KMS-11 (cell line): Measurements from ENCODE around the gene PRSS53.

ENCODE experiments used
- H2AFZ ChIP-seq: fragments of 200-600 bp; sonication (generic); 2 replicates; pipeline ENCODE4 v1.6.1; 2016; ENCODE audit warnings: antibody characterized with exemption, mixed run types, low read depth
- H3K27ac ChIP-seq: fragments of 200-600 bp; sonication (generic); 2 replicates; pipeline ENCODE4 v1.6.1; 2016; ENCODE audit warnings: mild to moderate bottlenecking, mixed run types
- H3K27me3 ChIP-seq: fragments of 200-600 bp; sonication (generic); 2 replicates; pipeline ENCODE4 v1.6.1; 2017; ENCODE audit warnings: mild to moderate bottlenecking, low read depth, mixed run types, moderate library complexity; ENCODE audit not compliant: insufficient read depth
- H3K36me3 ChIP-seq: fragments of 200-600 bp; sonication (generic); 2 replicates; pipeline ENCODE4 v1.6.1; 2017; ENCODE audit warnings: mild to moderate bottlenecking, mixed run types; ENCODE audit not compliant: insufficient read depth
- H3K4me1 ChIP-seq: fragments of 200-600 bp; sonication (generic); 2 replicates; pipeline ENCODE4 v1.6.1; 2016; ENCODE audit warnings: mild to moderate bottlenecking, low read depth, mixed run types; ENCODE audit not compliant: poor library complexity, severe bottlenecking
- H3K4me2 ChIP-seq: fragments of 200-600 bp; sonication (generic); 2 replicates; pipeline ENCODE4 v1.7.0; 2016; ENCODE audit warnings: mild to moderate bottlenecking, mixed run types
- H3K4me3 ChIP-seq: fragments of 200-600 bp; sonication (generic); IDR thresholded peaks from 2 replicates; pipeline ENCODE4 v1.6.1; 2017; ENCODE audit warnings: low read depth, low read length, mixed read lengths; ENCODE audit not compliant: insufficient read depth
- H3K79me2 ChIP-seq: fragments of 200-600 bp; sonication (generic); 2 replicates; pipeline ENCODE4 v1.6.1; 2016; ENCODE audit warnings: low read depth, mixed run types; ENCODE audit not compliant: insufficient read depth
- H3K9ac ChIP-seq: fragments of 200-600 bp; sonication (generic); 2 replicates; pipeline ENCODE4 v1.6.1; 2016; ENCODE audit warnings: mild to moderate bottlenecking, mixed run types
- H4K20me1 ChIP-seq: fragments of 200-600 bp; sonication (generic); 2 replicates; pipeline ENCODE4 v1.6.1; 2016; ENCODE audit warnings: mild to moderate bottlenecking, mixed run types; ENCODE audit not compliant: insufficient read depth
- TF ChIP-seq, protein P1 (sequence below): fragments of 200-600 bp; sonication (generic); conservative IDR thresholded peaks from 2 replicates; pipeline ENCODE4 v1.6.1; 2017; ENCODE audit warnings: low read depth, mild to moderate bottlenecking, antibody characterized with exemption, low read length, moderate library complexity, mixed read lengths

Gene PRSS53

DNA sequence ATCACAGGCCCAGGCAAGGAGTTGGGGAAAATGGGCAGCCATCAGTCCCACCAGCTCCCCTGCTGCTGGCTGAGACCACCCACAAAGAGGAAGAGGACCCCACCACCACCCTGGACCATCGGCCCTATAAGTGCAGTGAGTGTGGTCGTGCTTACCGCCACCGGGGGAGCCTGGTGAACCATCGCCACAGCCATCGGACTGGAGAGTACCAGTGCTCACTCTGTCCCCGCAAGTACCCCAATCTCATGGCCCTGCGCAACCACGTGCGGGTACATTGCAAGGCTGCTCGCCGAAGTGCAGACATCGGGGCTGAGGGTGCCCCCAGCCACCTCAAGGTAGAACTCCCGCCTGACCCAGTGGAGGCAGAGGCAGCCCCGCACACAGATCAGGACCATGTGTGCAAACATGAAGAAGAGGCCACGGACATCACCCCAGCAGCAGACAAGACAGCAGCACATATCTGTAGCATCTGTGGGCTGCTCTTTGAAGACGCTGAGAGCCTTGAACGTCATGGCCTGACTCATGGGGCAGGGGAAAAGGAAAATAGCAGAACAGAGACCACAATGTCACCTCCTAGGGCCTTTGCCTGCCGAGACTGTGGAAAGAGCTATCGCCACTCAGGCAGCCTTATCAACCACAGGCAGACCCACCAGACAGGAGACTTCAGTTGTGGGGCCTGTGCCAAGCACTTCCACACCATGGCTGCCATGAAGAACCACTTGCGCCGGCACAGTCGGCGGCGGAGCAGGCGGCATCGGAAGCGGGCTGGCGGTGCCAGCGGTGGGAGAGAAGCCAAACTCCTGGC is 10.9 kb downstream of the PRSS53 start:
- H3K9ac ChIP-seq: no peak overlapping the region
- peaks cover 43% of the 10 kb centered on the region for H3K79me2 ChIP-seq
- peaks cover 10% of the 10 kb centered on the region for H3K4me1 ChIP-seq
- no peaks in the 10 kb centered on the region; the same call in 1 of the 2 replicates for H3K36me3 ChIP-seq
- TF ChIP-seq, protein P1, sequence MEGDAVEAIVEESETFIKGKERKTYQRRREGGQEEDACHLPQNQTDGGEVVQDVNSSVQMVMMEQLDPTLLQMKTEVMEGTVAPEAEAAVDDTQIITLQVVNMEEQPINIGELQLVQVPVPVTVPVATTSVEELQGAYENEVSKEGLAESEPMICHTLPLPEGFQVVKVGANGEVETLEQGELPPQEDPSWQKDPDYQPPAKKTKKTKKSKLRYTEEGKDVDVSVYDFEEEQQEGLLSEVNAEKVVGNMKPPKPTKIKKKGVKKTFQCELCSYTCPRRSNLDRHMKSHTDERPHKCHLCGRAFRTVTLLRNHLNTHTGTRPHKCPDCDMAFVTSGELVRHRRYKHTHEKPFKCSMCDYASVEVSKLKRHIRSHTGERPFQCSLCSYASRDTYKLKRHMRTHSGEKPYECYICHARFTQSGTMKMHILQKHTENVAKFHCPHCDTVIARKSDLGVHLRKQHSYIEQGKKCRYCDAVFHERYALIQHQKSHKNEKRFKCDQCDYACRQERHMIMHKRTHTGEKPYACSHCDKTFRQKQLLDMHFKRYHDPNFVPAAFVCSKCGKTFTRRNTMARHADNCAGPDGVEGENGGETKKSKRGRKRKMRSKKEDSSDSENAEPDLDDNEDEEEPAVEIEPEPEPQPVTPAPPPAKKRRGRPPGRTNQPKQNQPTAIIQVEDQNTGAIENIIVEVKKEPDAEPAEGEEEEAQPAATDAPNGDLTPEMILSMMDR: no peak
- H3K27ac ChIP-seq: no peak overlapping the region
- H4K20me1 ChIP-seq: no peaks in the 10 kb centered on the region
- no peaks in the 10 kb centered on the region for H3K27me3 ChIP-seq
- no peak overlapping the region for H3K4me2 ChIP-seq
- no peak overlapping the region for H2AFZ ChIP-seq
- H3K4me3 ChIP-seq: no peak overlapping the region

DNA sequence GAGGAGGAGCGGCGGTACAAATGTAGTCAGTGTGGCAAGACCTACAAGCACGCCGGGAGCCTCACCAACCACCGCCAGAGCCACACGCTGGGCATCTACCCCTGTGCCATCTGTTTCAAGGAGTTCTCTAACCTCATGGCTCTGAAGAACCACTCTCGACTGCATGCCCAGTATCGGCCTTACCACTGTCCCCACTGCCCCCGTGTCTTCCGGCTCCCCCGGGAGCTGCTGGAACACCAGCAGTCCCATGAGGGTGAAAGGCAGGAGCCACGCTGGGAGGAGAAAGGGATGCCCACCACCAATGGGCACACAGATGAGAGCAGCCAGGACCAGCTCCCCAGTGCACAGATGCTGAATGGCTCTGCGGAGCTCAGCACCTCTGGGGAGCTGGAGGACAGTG is 11.7 kb downstream of the PRSS53 start:
- H3K36me3 ChIP-seq: no peaks in the 10 kb centered on the region; the same call in 1 of the 2 replicates
- H3K4me1 ChIP-seq: peaks cover 13% of the 10 kb centered on the region
- H3K4me2 ChIP-seq: no peak overlapping the region
- no peaks in the 10 kb centered on the region for H3K27me3 ChIP-seq
- H3K79me2 ChIP-seq: peaks cover 51% of the 10 kb centered on the region
- no peak overlapping the region for H3K4me3 ChIP-seq
- H3K9ac ChIP-seq: no peak overlapping the region
- no peak overlapping the region for H2AFZ ChIP-seq
- no peak overlapping the region for H3K27ac ChIP-seq
- H4K20me1 ChIP-seq: no peaks in the 10 kb centered on the region
- TF ChIP-seq, protein P1: no peak

DNA sequence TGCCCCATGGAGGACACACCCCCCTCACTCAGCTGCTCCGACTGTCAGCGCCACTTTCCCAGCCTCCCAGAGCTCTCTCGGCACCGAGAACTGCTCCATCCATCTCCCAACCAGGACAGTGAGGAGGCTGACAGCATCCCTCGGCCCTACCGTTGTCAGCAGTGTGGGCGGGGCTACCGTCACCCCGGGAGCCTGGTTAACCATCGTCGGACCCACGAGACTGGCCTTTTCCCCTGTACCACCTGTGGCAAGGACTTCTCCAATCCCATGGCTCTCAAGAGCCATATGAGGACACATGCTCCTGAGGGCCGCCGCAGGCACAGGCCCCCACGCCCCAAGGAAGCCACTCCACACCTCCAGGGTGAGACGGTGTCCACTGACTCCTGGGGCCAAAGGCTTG is 12.4 kb downstream of the PRSS53 start:
- Histone ChIP-seq H3K36me3 (no peaks in the 10 kb centered on the region; the same call in 1 of the 2 replicates), H3K27ac (no peak overlapping the region), H2AFZ (no peak overlapping the region), H3K4me3 (no peak overlapping the region), H3K79me2 (peaks cover 58% of the 10 kb centered on the region), H4K20me1 (no peaks in the 10 kb centered on the region), H3K4me1 (peaks cover 20% of the 10 kb centered on the region), H3K9ac (no peak overlapping the region), H3K27me3 (no peaks in the 10 kb centered on the region), H3K4me2 (no peak overlapping the region)
- TF ChIP-seq, protein P1: no peak

DNA sequence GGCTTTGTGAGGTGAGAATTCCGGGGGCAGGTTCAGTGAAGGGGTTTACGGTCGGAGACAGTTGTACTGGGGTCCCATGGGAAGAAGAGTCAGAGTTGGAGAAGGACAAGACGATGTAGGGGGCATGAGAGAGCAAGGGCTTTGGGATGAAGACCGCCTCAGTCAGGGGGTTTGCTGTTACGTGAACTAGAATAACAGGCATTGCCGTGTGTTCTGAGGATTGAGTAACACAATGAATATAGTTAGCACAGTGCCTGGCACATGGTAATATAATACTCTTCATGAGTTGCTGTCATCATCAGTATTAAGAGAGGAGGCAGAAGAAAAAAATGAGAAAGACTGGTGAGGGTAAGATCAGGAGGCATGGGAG is 13.9 kb downstream of the PRSS53 start:
- H3K4me2 ChIP-seq: peak overlapping the region; percentile 97
- TF ChIP-seq, protein P1: no peak
- H3K4me3 ChIP-seq: peak overlapping the region; percentile 34
- H3K27me3 ChIP-seq: no peaks in the 10 kb centered on the region
- peak overlapping the region; percentile 66 for H2AFZ ChIP-seq
- peak overlapping the region; percentile 70 for H3K27ac ChIP-seq
- H3K9ac ChIP-seq: peak overlapping the region; percentile 81
- H3K79me2 ChIP-seq: peaks cover 69% of the 10 kb centered on the region
- H4K20me1 ChIP-seq: no peaks in the 10 kb centered on the region
- H3K4me1 ChIP-seq: peaks cover 25% of the 10 kb centered on the region
- H3K36me3 ChIP-seq: no peaks in the 10 kb centered on the region; the same call in 1 of the 2 replicates
